ENCODE measurements around the gene ABHD2.

- TF ChIP-seq, protein P1, sequence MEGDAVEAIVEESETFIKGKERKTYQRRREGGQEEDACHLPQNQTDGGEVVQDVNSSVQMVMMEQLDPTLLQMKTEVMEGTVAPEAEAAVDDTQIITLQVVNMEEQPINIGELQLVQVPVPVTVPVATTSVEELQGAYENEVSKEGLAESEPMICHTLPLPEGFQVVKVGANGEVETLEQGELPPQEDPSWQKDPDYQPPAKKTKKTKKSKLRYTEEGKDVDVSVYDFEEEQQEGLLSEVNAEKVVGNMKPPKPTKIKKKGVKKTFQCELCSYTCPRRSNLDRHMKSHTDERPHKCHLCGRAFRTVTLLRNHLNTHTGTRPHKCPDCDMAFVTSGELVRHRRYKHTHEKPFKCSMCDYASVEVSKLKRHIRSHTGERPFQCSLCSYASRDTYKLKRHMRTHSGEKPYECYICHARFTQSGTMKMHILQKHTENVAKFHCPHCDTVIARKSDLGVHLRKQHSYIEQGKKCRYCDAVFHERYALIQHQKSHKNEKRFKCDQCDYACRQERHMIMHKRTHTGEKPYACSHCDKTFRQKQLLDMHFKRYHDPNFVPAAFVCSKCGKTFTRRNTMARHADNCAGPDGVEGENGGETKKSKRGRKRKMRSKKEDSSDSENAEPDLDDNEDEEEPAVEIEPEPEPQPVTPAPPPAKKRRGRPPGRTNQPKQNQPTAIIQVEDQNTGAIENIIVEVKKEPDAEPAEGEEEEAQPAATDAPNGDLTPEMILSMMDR (IDR thresholded peaks at IDR 0.05; ENCODE audit: low read depth, low read length) = no peak
- no peak for TF ChIP-seq EZH2phosphoT487 (IDR thresholded peaks at IDR 0.05; ENCODE audit: low read depth)
Measured at GRCh38 chr15:89071471-89071870, 16.8 kb upstream of the ABHD2 start.

Data from OCI-LY3 (cell line).